Heart right ventricle (tissue), 16 donors: ENCODE measurements around the gene ATXN7L1. TPM values are rescaled to one million over a fixed set of nuclear protein-coding genes. Genes with fewer than 3 reads are reported as not detected.

Experiments
- ATAC-seq, 8 donors: fragments of 200-7000 bp; cut with Tn5 transposase; one replicate each; pipeline ENCODE4 v1.9.1; 2020; ENCODE audit warnings: mild to moderate bottlenecking in 8 of 8, moderate library complexity in 8 of 8, moderate number of reproducible peaks in 1 of 8
- DNase-seq, 2 donors: peaks; one replicate each; pipeline ENCODE4 v3.0.0-alpha.2; 2020
- H3K27ac ChIP-seq, 10 donors: fragments of 200-600 bp; sonication (generic) in 2 of 10; one replicate each; pipeline versions ENCODE4 v1.5.0 to v1.8.0; 2020 to 2022; ENCODE audit warnings: mild to moderate bottlenecking in 3 of 10
- H3K27me3 ChIP-seq, 7 donors: fragments of 200-600 bp; one replicate each; pipeline ENCODE4 v1.8.0; 2021 to 2022; ENCODE audit warnings: mild to moderate bottlenecking in 2 of 7
- H3K36me3 ChIP-seq, 9 donors: fragments of 200-600 bp; sonication (generic) in 1 of 9; one replicate each; pipeline versions ENCODE4 v1.5.0 to v1.8.0; 2020 to 2022; ENCODE audit warnings: mild to moderate bottlenecking in 2 of 9
- H3K4me1 ChIP-seq, 9 donors: fragments of 200-600 bp; sonication (generic) in 1 of 9; one replicate each; pipeline versions ENCODE4 v1.5.0 to v1.8.0; 2020 to 2022; ENCODE audit warnings: mild to moderate bottlenecking in 4 of 9
- H3K4me3 ChIP-seq, 10 donors: fragments of 200-600 bp; sonication (generic) in 2 of 10; one replicate each; pipeline versions ENCODE4 v1.5.0 to v1.8.0; 2020 to 2022; ENCODE audit warnings: mild to moderate bottlenecking in 7 of 10, moderate library complexity in 2 of 10
- H3K9me3 ChIP-seq, 11 donors: fragments of 200-600 bp in 10 of 11; sonication (generic) in 2 of 11; one replicate each; pipeline versions ENCODE4 v1.5.0 to v1.8.0; 2013 to 2022; ENCODE audit warnings: mild to moderate bottlenecking in 2 of 11, control low read depth in 1 of 11, moderate library complexity in 1 of 11
- WGBS, 2 donors: extraction: QIAGEN DNeasy Blood & Tissue Kit; methylation state at CpG; one replicate each; pipeline ENCODE4 v1.1.7; 2013; ENCODE audit warnings: inconsistent platforms in 1 of 2; 5-methylcytosine and 5-hydroxymethylcytosine counted together
- intact Hi-C, 10 donors: fragments of 100-400 bp; cut with DNase I; formaldehyde crosslinking; loops; one replicate each; pipeline versions ENCODE4 v1.11.1 to v1.14.2; 2022
- polyA plus RNA-seq, 2 donors: library from polyadenylated mRNA; stranded (reverse); fragments of 200-250 nt; gene quantifications; one replicate each; pipeline ENCODE4 v1.2.3, GENCODE V29; 2013
- total RNA-seq, 10 donors: library from RNA; stranded (reverse); fragmentation: NEBNext Ultra II Directional in 3 of 10; extraction: Animal tissue kit (Norgen Biotek cat#: 25700) in 3 of 10; gene quantifications; one replicate each; pipeline versions ENCODE4 v1.2.1 to v1.2.4, GENCODE V29; 2021 to 2023
- TF ChIP-seq, protein P1 (sequence below), 9 donors: fragments of 200-600 bp; sonication (generic) in 2 of 9; IDR thresholded peaks; one replicate each; pipeline versions ENCODE4 v1.5.0 to v1.8.0; 2021 to 2022; ENCODE audit warnings: antibody characterized with exemption in 9 of 9, mild to moderate bottlenecking in 5 of 9, moderate library complexity in 1 of 9
- donor health status: Arrhythmogenic right ventricular cardiomyopathy.
- donor health status: ischemic (EF 13 %, LVEDD 7.1; RV severe dilation, severe dysfunction).
- donor health status: healthy with polysubstance abuse.
- donor health status: DM: no; HTN: yes; CAD: no.
- donor health status: DM: no; HTN: no; CAD: no.
- donor health status: ischemic (EF 25% LVEDD 6.9; RV normal size, moderate dysfunction).
- donor health status: ischemic (EF 25% LVEDD 5.7; RV mildly dilated, moderate dysfunction).
- donor health status: healthy.
- donor health status: DM: yes; HTN: yes; CAD: no.
- donor health status: Ischemic cardiomyopathy.
- donor health status: ischemic (EF 35%, LVEDD 5.7; RV mildly dilated, moderate dysfunction).
- donor health status: nonischemic (EF 11% LVEDD 7.7; RV severe dilation, severe dysfunction).
- donor health status: DM: yes; HTN: yes; CAD: no.
- donor health status: PGD.
- donor health status: ischemic (EF 29% LVEDD 5.4; RV normal size, mild dysfunction).
- donor health status: nonischemic (EF 23%, LVEDD 6.1; RV moderate dilation, normal function).

Gene ATXN7L1
- total and polyA plus RNA-seq, 12 donors = 1.7 to 7.2 (median 5.4) TPM

DNA sequence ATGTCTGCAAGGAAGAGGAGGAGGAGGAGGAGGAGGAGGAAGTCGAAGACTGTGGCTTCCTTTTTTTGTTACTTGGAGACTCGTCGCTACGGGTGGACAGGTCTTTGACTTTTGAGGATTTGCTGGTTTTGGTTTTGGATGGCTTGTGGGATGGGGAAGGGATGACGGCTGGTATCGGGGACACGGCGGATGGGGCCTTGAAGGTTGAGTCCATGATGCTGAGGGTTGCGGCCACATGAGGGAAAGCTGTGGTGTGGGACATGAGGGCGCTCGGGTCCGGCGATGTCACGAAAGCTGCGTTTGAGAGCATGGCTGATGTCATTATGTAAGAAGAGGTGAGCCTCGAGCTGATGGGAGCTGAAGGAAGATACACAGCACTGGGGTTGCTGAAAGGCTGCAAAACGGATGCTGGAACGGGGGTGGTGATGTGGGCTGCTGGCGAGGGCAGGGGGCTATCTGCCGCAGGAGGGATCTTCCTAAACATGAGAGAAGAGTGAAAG, 262.0 kb downstream of the ATXN7L1 start:
- TF ChIP-seq, protein P1, sequence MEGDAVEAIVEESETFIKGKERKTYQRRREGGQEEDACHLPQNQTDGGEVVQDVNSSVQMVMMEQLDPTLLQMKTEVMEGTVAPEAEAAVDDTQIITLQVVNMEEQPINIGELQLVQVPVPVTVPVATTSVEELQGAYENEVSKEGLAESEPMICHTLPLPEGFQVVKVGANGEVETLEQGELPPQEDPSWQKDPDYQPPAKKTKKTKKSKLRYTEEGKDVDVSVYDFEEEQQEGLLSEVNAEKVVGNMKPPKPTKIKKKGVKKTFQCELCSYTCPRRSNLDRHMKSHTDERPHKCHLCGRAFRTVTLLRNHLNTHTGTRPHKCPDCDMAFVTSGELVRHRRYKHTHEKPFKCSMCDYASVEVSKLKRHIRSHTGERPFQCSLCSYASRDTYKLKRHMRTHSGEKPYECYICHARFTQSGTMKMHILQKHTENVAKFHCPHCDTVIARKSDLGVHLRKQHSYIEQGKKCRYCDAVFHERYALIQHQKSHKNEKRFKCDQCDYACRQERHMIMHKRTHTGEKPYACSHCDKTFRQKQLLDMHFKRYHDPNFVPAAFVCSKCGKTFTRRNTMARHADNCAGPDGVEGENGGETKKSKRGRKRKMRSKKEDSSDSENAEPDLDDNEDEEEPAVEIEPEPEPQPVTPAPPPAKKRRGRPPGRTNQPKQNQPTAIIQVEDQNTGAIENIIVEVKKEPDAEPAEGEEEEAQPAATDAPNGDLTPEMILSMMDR (IDR thresholded peaks at IDR 0.05) = no peak
- ATAC-seq = no peak
- Histone ChIP-seq H3K4me1 (peaks cover 0 to 9% (median 0%) of the 10 kb centered on the region in 9 donors), H3K27ac (no peak overlapping the region), H3K9me3 (no peaks in the 10 kb centered on the region), H3K36me3 (peaks cover 0 to 63% (median 8%) of the 10 kb centered on the region in 9 donors), H3K27me3 (no peaks in the 10 kb centered on the region), H3K4me3 (no peak overlapping the region)
- WGBS, 2 donors = 94 to 96% methylated on average over 20 of the region's 20 CpGs
- no peak for DNase-seq
- intact Hi-C loops = no loop called here

DNA sequence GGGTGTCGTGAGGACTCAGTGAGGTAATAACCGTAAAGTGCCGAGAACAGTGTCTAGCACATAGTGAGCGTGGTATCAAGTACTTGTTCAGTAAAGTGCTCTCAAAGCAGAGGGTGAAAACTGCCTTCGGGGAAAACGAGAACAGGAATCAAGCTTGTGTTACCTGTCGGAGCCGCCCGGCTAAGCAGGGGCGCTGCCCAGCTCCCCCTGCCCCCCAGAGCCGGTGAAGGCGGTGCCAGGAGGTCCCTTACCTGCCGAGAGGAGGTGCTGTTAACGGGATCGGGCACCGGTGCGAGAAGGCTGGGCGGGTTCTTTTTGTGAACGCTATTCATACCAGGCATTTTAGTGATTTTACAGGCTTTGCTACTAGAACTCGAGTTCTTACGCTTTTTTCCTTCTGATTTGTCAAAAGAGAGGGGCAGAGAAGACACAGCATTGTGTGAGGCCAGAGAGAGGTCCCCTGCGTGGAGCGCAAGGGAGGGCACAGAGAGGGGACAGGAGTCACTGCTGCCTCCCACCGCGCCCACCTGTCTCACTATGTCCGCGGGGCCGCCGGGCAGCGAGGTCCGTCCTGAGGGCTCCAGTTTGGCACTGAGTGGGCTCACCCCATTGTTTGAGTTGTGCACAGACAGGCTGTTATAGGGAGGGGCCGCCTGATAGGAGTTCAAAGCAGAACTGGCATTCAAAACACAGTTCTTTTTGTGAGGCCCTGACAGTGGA, 262.6 kb downstream of the ATXN7L1 start:
- 96 to 98% methylated on average over 32 of the region's 32 CpGs for WGBS, 2 donors
- Histone ChIP-seq H3K27me3 (no peaks in the 10 kb centered on the region), H3K27ac (no peak overlapping the region), H3K9me3 (no peaks in the 10 kb centered on the region), H3K36me3 (peaks cover 0 to 60% (median 8%) of the 10 kb centered on the region in 9 donors), H3K4me1 (peaks cover 0 to 9% (median 0%) of the 10 kb centered on the region in 9 donors), H3K4me3 (no peak overlapping the region)
- ATAC-seq (no peak), DNase-seq (no peak)
- TF ChIP-seq, protein P1 (IDR thresholded peaks at IDR 0.05) = no peak
- intact Hi-C loops = no loop called here

DNA sequence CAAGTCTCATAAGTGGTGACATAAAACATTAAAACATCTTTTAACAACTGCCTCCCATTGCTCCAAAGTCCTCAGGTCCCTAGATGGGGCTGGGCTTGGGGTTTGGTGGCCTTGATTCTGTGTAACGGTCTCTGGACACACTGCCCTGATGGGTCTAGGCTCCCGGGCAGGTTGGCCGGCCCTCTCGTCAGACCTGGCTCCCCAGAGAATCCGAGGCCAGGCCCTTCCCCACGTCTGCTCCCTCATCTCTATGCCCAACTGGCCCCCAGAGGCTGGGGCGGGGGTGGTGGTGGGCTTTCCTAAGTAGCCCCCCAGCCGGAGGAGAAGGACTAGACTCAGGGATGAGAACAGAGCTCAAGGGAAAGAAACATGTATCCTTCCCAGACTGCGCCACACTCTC, 263.6 kb downstream of the ATXN7L1 start:
- Histone ChIP-seq H3K9me3 (no peaks in the 10 kb centered on the region), H3K4me3 (no peak overlapping the region), H3K27me3 (no peaks in the 10 kb centered on the region), H3K27ac (no peak overlapping the region), H3K36me3 (peaks cover 0 to 56% (median 8%) of the 10 kb centered on the region in 9 donors), H3K4me1 (peaks cover 0 to 9% (median 0%) of the 10 kb centered on the region in 9 donors)
- 92 to 93% methylated on average over 9 of the region's 9 CpGs for WGBS, 2 donors
- TF ChIP-seq, protein P1 (IDR thresholded peaks at IDR 0.05) = no peak
- no peak for ATAC-seq
- no peak for DNase-seq
- intact Hi-C loops = no loop called here

DNA sequence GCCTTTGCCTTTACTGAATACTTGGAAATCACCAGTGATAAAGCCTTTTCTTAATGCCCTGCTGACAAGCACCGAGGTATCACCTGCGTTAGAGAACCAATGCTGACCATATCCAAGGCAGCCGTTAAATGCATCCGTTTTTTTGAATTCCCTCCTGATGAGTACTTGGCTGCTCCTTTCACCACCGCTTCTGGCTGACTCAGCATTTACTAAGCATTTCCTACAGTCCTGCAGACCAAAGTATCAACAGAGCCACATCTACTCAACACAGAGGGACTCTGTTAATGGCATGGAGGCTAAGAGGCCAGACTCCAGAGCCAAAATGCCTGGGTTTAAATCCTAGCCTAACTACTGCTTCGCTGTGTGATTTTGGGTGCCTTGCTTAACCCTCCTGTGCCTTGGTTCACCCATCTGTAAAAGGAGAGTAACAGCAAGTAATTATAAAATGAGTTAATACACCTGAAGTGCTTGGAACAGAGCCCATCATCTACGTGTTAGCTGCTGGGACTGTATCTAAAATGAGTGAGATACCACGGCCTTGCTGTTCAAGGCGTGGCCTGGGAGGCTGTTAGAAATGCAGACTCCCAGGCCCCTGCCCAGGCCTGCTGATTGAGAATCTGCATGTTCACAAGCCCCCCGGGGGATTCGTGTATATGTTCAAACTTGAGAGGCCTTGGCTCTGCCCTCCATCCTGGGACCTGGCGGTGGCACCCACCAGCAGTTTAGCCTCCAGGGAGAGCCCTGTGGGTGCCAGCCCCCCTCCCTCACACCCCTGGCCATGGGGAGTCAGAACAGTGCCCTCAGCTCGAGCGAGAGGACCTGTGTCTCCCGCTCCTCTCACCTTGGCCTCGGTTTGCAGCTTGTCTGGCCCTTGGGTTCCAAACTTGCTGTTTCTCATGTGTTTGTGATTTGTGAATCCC, 264.3 kb downstream of the ATXN7L1 start:
- Histone ChIP-seq H3K4me3 (no peak overlapping the region), H3K4me1 (peaks cover 0 to 2% (median 0%) of the 10 kb centered on the region in 9 donors), H3K9me3 (no peaks in the 10 kb centered on the region), H3K27ac (no peak overlapping the region), H3K27me3 (no peaks in the 10 kb centered on the region), H3K36me3 (peaks cover 0 to 51% (median 8%) of the 10 kb centered on the region in 9 donors)
- DNase-seq (no peak), ATAC-seq (no peak)
- intact Hi-C loops = no loop called here
- 88 to 91% methylated on average over 16 of the region's 16 CpGs for WGBS, 2 donors
- TF ChIP-seq, protein P1 (IDR thresholded peaks at IDR 0.05) = no peak
